ENCODE measurements around the gene ENTHD1. TPM values are rescaled to one million over a fixed set of nuclear protein-coding genes. Genes with fewer than 3 reads are reported as not detected.

The ENTHD1 gene
- total and polyA plus RNA-seq, 10 of the 15 experiments (the other 5 are each of a cell fraction or from before 2014, with no cell fraction given), result 0.09 to 0.52 (median 0.21) TPM; not detected in 1

- CTCF ChIA-PET, result interaction anchor here (1.1 kb wide), 1 partner anchor 11 kb away, joined by 3 read pairs; no protein-coding TSS in a partner anchor
- BruUV-seq (replicated peaks), result no TSS peak
- Histone ChIP-seq H3K27me3 (replicated peaks in 1 of 2; ENCODE audit: control insufficient read depth in 2 of 2, insufficient read depth in 2 of 2, low read length in 1 of 2) (no peaks in the 10 kb centered on the region), H4K20me1 (ENCODE audit: control insufficient read depth, insufficient read depth) (no peaks in the 10 kb centered on the region), H2AFZ (ENCODE audit: control insufficient read depth, low read depth, low read length) (no peak overlapping the region), H3K9ac (ENCODE audit: control insufficient read depth, insufficient read depth, low read length) (no peak overlapping the region), H3K36me3 (ENCODE audit: control insufficient read depth in 2 of 2, insufficient read depth in 2 of 2, low read length in 1 of 2) (no peaks in the 10 kb centered on the region), H3K9me3 (replicated peaks; ENCODE audit: control insufficient read depth, insufficient read depth, low read length) (no peaks in the 10 kb centered on the region), H3K27ac (ENCODE audit: control insufficient read depth, insufficient read depth) (no peak overlapping the region), H3K4me3 (no peak overlapping the region), H3K4me1 (ENCODE audit: control insufficient read depth, insufficient read depth, low read length) (peaks cover 25% of the 10 kb centered on the region), H3K79me2 (ENCODE audit: control insufficient read depth, insufficient read depth, low read length) (no peaks in the 10 kb centered on the region), H3K4me2 (ENCODE audit: control insufficient read depth, insufficient read depth) (no peak overlapping the region)
- RAD21 ChIA-PET (ENCODE audit: unreplicated experiment), result interaction anchor here (0.5 to 1.4 kb wide), 2 partner anchors 12 to 37 kb away, joined by 3 read pairs; no protein-coding TSS in a partner anchor
- DNase-seq (ENCODE audit: low read depth, low spot score) (no peak), FAIRE-seq (no peak), ATAC-seq (no peak)
- in situ Hi-C loops (cut with MboI), result no loop called here
- 87% methylated on average over 5 of the region's 5 CpGs for WGBS (ENCODE audit: insufficient coverage, insufficient replicate concordance, low lambda C conversion rate, missing lambda C conversion rate)
- SMC1A ChIA-PET (ENCODE audit: uncharacterized antibody, unreplicated experiment), result interaction anchor here (1.0 to 4.5 kb wide), 4 partner anchors 9 to 130 kb away, joined by 3 to 22 read pairs (median 4); no protein-coding TSS in a partner anchor
- intact Hi-C loops (cut with micrococcal nuclease; ENCODE audit: unreplicated experiment), result no loop called here
- POLR2A ChIA-PET, result no interaction called here
- TF ChIP-seq POLR2AphosphoS5 (IDR thresholded peaks at IDR 0.05; ENCODE audit: low read length) (no peak), CEBPB (IDR thresholded peaks at IDR 0.05; ENCODE audit: borderline replicate concordance in 1 of 2, low read depth in 2 of 2, low read length in 2 of 2) (no peak), SUZ12 (IDR thresholded peaks at IDR 0.05; ENCODE audit: unreplicated experiment) (no peak), ZBED1 (IDR thresholded peaks at IDR 0.05; ENCODE audit: borderline replicate concordance) (no peak), USF2 (IDR thresholded peaks at IDR 0.05; ENCODE audit: borderline replicate concordance, low read depth, low read length) (no peak), POU2F2 (IDR thresholded peaks at IDR 0.05; ENCODE audit: borderline replicate concordance, low read depth, low read length) (no peak), MTA2 (IDR thresholded peaks at IDR 0.05; ENCODE audit: low read depth) (no peak), EP300 (IDR thresholded peaks at IDR 0.05; ENCODE audit: borderline replicate concordance in 1 of 2, control insufficient read depth in 1 of 2, low read depth in 2 of 2, low read length in 2 of 2) (no peak)
Measured at GRCh38 chr22:39777716-39778454, 115.7 kb downstream of the ENTHD1 start.

All from GM12878 (cell line).